SK-N-SH (cell line): ENCODE results near the gene ALDH3B1.

Source experiments
- EP300 ChIP-seq, 2 experiments: IDR thresholded peaks; 2 replicates each; pipeline versions ENCODE4 v1.4.0 to v1.6.1; 2012; ENCODE audit warnings: borderline replicate concordance in 1 of 2, low read depth in 1 of 2, low read length in 1 of 2
- NFIC ChIP-seq: IDR thresholded peaks from 2 replicates; pipeline ENCODE4 v1.4.0; 2012; ENCODE audit warnings: borderline replicate concordance
- POLR2AphosphoS5 ChIP-seq: IDR thresholded peaks from 2 replicates; pipeline ENCODE4 v1.6.1; 2012; ENCODE audit warnings: low read depth, low read length
- RAD21 ChIP-seq: IDR thresholded peaks from 2 replicates; pipeline ENCODE4 v1.6.1; 2012; ENCODE audit warnings: mild to moderate bottlenecking, low read length
- SIN3A ChIP-seq: IDR thresholded peaks from 2 replicates; pipeline ENCODE4 v1.6.1; 2012; ENCODE audit warnings: low read depth, mild to moderate bottlenecking, low read length, moderate library complexity, borderline replicate concordance
- TAF1 ChIP-seq: IDR thresholded peaks from 2 replicates; pipeline ENCODE4 v1.6.1; 2012; ENCODE audit warnings: low read depth, mild to moderate bottlenecking, low read length, moderate library complexity, borderline replicate concordance
- TEAD4 ChIP-seq: IDR thresholded peaks from 2 replicates; pipeline ENCODE4 v1.4.0; 2012; ENCODE audit warnings: mild to moderate bottlenecking, borderline replicate concordance; ENCODE audit not compliant: insufficient read depth
- TF ChIP-seq, protein P1 (sequence below): IDR thresholded peaks from 2 replicates; pipeline ENCODE4 v1.4.0; 2012; ENCODE audit warnings: low read depth
- TF ChIP-seq, protein P2 (sequence below): fragments of 200-600 bp; sonication (generic); IDR thresholded peaks from 2 replicates; pipeline ENCODE4 v1.6.1; 2017; ENCODE audit warnings: antibody characterized with exemption, mild to moderate bottlenecking, moderate library complexity
- TF ChIP-seq, protein P3 (sequence below): IDR thresholded peaks from 2 replicates; pipeline ENCODE4 v1.4.0; 2012; ENCODE audit warnings: low read depth, borderline replicate concordance

DNA sequence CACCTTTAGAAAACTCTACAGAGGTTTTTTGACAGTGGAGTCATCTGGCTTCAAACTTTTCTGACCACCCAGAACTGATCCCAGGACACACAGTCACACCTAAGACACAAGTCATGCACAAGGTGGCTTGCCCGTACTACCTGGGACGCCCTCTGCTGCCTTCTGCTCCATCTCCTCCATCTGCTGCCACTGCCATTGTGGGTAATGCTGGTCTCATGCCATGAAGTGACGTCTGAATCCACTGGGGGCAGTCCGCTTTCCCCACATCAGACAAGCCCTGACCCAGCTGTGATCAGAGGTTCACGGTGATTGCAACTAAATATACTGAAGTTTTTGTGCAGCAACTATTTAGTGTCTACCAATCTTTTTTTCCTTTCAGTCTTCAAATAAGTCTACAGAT lies 14.9 kb downstream of the ALDH3B1 start:
- TF ChIP-seq TAF1 (no peak), NFIC (no peak), TEAD4 (no peak), EP300 (IDR thresholded peaks at IDR 0.05; ENCODE audit: borderline replicate concordance in 1 of 2, low read depth in 1 of 2, low read length in 1 of 2) (no peak), POLR2AphosphoS5 (no peak), SIN3A (no peak), RAD21 (no peak)
- TF ChIP-seq, protein P1, sequence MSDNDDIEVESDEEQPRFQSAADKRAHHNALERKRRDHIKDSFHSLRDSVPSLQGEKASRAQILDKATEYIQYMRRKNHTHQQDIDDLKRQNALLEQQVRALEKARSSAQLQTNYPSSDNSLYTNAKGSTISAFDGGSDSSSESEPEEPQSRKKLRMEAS = no peak
- TF ChIP-seq, protein P2, sequence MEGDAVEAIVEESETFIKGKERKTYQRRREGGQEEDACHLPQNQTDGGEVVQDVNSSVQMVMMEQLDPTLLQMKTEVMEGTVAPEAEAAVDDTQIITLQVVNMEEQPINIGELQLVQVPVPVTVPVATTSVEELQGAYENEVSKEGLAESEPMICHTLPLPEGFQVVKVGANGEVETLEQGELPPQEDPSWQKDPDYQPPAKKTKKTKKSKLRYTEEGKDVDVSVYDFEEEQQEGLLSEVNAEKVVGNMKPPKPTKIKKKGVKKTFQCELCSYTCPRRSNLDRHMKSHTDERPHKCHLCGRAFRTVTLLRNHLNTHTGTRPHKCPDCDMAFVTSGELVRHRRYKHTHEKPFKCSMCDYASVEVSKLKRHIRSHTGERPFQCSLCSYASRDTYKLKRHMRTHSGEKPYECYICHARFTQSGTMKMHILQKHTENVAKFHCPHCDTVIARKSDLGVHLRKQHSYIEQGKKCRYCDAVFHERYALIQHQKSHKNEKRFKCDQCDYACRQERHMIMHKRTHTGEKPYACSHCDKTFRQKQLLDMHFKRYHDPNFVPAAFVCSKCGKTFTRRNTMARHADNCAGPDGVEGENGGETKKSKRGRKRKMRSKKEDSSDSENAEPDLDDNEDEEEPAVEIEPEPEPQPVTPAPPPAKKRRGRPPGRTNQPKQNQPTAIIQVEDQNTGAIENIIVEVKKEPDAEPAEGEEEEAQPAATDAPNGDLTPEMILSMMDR = 0 out of 2 replicates have a peak, but pooled peaks have one; percentile 8
- TF ChIP-seq, protein P3, sequence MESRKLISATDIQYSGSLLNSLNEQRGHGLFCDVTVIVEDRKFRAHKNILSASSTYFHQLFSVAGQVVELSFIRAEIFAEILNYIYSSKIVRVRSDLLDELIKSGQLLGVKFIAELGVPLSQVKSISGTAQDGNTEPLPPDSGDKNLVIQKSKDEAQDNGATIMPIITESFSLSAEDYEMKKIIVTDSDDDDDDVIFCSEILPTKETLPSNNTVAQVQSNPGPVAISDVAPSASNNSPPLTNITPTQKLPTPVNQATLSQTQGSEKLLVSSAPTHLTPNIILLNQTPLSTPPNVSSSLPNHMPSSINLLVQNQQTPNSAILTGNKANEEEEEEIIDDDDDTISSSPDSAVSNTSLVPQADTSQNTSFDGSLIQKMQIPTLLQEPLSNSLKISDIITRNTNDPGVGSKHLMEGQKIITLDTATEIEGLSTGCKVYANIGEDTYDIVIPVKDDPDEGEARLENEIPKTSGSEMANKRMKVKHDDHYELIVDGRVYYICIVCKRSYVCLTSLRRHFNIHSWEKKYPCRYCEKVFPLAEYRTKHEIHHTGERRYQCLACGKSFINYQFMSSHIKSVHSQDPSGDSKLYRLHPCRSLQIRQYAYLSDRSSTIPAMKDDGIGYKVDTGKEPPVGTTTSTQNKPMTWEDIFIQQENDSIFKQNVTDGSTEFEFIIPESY = no peak
